HFF-Myc (cell line): ENCODE data around the gene ARHGEF40.

ENCODE experiments used
- DNase-seq: peaks from one replicate; pipeline ENCODE4 v3.0.0-alpha.2; 2011; ENCODE audit warnings: low read depth; ENCODE audit errors: extremely low read depth
- H3K4me3 ChIP-seq: replicated peaks from 2 replicates; pipeline ENCODE4 v1.5.1; 2011; ENCODE audit warnings: low read depth, mild to moderate bottlenecking, control low read depth, low read length
- CTCF ChIP-seq: IDR thresholded peaks from 2 replicates; pipeline ENCODE4 v1.5.1; 2012; ENCODE audit warnings: mild to moderate bottlenecking, low read depth, low read length, control low read depth; ENCODE audit errors: missing control alignments

ARHGEF40 gene

GRCh38 chr14:21084998-21085853 is 15.1 kb downstream of the ARHGEF40 start:
- H3K4me3 ChIP-seq, result no peak overlapping the region
- TF ChIP-seq CTCF, result no peak
- no peak for DNase-seq

GRCh38 chr14:21086908-21087293 is 16.8 kb downstream of the ARHGEF40 start:
- DNase-seq, result no peak
- TF ChIP-seq CTCF, result no peak
- H3K4me3 ChIP-seq, result no peak overlapping the region

- DNase-seq, result peak; percentile 90
- TF ChIP-seq CTCF, result no peak
- no peak overlapping the region for H3K4me3 ChIP-seq
These were observed 17.4 kb downstream of the ARHGEF40 start for GRCh38 chr14:21087294-21088091.

GRCh38 chr14:21088687-21089086 is 18.6 kb downstream of the ARHGEF40 start:
- H3K4me3 ChIP-seq, result no peak overlapping the region
- no peak for DNase-seq
- no peak for TF ChIP-seq CTCF

GRCh38 chr14:21089271-21089670 is 19.2 kb downstream of the ARHGEF40 start:
- no peak for TF ChIP-seq CTCF
- no peak for DNase-seq
- no peak overlapping the region for H3K4me3 ChIP-seq

- no peak for DNase-seq
- TF ChIP-seq CTCF, result no peak
- no peak overlapping the region for H3K4me3 ChIP-seq
These were observed 19.7 kb downstream of the ARHGEF40 start for GRCh38 chr14:21089877-21090193.
